ENCODE results near the gene CD3G. TPM values are rescaled to one million over a fixed set of nuclear protein-coding genes. Genes with fewer than 3 reads are reported as not detected.

The CD3G gene
- total RNA-seq, 2 donors from 2014 or later: 1.6 to 2.0 TPM

- Histone ChIP-seq H3K27ac (no peak overlapping the region), H3K4me1 (peaks cover 16% of the 10 kb centered on the region), H3K4me3 (no peak overlapping the region), H3K9me3 (no peaks in the 10 kb centered on the region), H3K9ac (ENCODE audit: low read depth in 2 of 2, low read length in 2 of 2) (no peak overlapping the region), H3K36me3 (no peaks in the 10 kb centered on the region), H3K27me3 (no peaks in the 10 kb centered on the region)
- TF ChIP-seq CTCF (IDR thresholded peaks at IDR 0.05): no peak
- no peak for DNase-seq
- intact Hi-C loops (cut with DNase I): no loop called here
Observed at GRCh38 chr11:118318581-118319336, 25.4 kb upstream of the CD3G start.

- Histone ChIP-seq H3K27me3 (no peaks in the 10 kb centered on the region), H3K4me3 (no peak overlapping the region), H3K9ac (ENCODE audit: low read depth in 2 of 2, low read length in 2 of 2) (no peak overlapping the region), H3K27ac (no peak overlapping the region), H3K4me1 (peaks cover 16% of the 10 kb centered on the region), H3K9me3 (no peaks in the 10 kb centered on the region), H3K36me3 (no peaks in the 10 kb centered on the region)
- TF ChIP-seq CTCF (IDR thresholded peaks at IDR 0.05): no peak
- intact Hi-C loops (cut with DNase I): no loop called here
- no peak for DNase-seq
Observed at GRCh38 chr11:118319337-118319707, 24.8 kb upstream of the CD3G start.

GRCh38 chr11:118320515-118320914, 23.6 kb upstream of the CD3G start:
- H3K27ac ChIP-seq: no peak overlapping the region
- no peaks in the 10 kb centered on the region for H3K36me3 ChIP-seq
- no peaks in the 10 kb centered on the region for H3K27me3 ChIP-seq
- no peak overlapping the region for H3K9ac ChIP-seq (ENCODE audit: low read depth in 2 of 2, low read length in 2 of 2)
- H3K4me1 ChIP-seq: peaks cover 11% of the 10 kb centered on the region
- DNase-seq: no peak
- H3K9me3 ChIP-seq: no peaks in the 10 kb centered on the region
- intact Hi-C loops (cut with DNase I): no loop called here
- no peak for TF ChIP-seq CTCF (IDR thresholded peaks at IDR 0.05)
- H3K4me3 ChIP-seq: no peak overlapping the region

GRCh38 chr11:118321386-118322082, 22.6 kb upstream of the CD3G start:
- no peaks in the 10 kb centered on the region for H3K36me3 ChIP-seq
- DNase-seq: peak; percentile 67
- peaks cover 9% of the 10 kb centered on the region for H3K4me1 ChIP-seq
- H3K9ac ChIP-seq (ENCODE audit: low read depth in 2 of 2, low read length in 2 of 2): peak overlapping the region in 1 of 2 donors; percentile 40
- H3K9me3 ChIP-seq: no peaks in the 10 kb centered on the region
- H3K27ac ChIP-seq: peak overlapping the region; percentile 68
- H3K4me3 ChIP-seq: no peak overlapping the region
- intact Hi-C loops (cut with DNase I): no loop called here
- H3K27me3 ChIP-seq: no peaks in the 10 kb centered on the region
- TF ChIP-seq CTCF (IDR thresholded peaks at IDR 0.05): no peak

- no peak for DNase-seq
- H3K9ac ChIP-seq (ENCODE audit: low read depth in 2 of 2, low read length in 2 of 2): no peak overlapping the region
- intact Hi-C loops (cut with DNase I): no loop called here
- no peak overlapping the region for H3K27ac ChIP-seq
- H3K4me3 ChIP-seq: no peak overlapping the region
- no peak for TF ChIP-seq CTCF (IDR thresholded peaks at IDR 0.05)
- H3K9me3 ChIP-seq: no peaks in the 10 kb centered on the region
- no peaks in the 10 kb centered on the region for H3K36me3 ChIP-seq
- no peaks in the 10 kb centered on the region for H3K27me3 ChIP-seq
- H3K4me1 ChIP-seq: peaks cover 5% of the 10 kb centered on the region
Observed at GRCh38 chr11:118322721-118323120, 21.4 kb upstream of the CD3G start.

All from colonic mucosa (tissue), 4 donors.